Hematopoietic multipotent progenitor cell treated with erythropoietin and hydrocortisone succinate and interleukin-3 and kit ligand, for 15 days (in vitro differentiated cells): Measurements from ENCODE around the gene TP63.

ENCODE experiments used
- DNase-seq: peaks from one replicate; pipeline ENCODE4 v3.0.0-alpha.2; 2015; ENCODE audit warnings: low spot score

TP63 gene

GRCh38 chr3:189684317-189684716 lies 53.1 kb downstream of the TP63 start:
- DNase-seq: no peak

- no peak for DNase-seq
Observed at GRCh38 chr3:189685291-189685690, 54.1 kb downstream of the TP63 start.

- no peak for DNase-seq
Observed at GRCh38 chr3:189685860-189686259, 54.7 kb downstream of the TP63 start.

- no peak for DNase-seq
Observed at GRCh38 chr3:189687475-189687874, 56.3 kb downstream of the TP63 start.

- no peak for DNase-seq
Observed at GRCh38 chr3:189688262-189688661, 57.1 kb downstream of the TP63 start.

- DNase-seq: no peak
Observed at GRCh38 chr3:189689625-189690024, 58.4 kb downstream of the TP63 start.

- DNase-seq: no peak
Observed at GRCh38 chr3:189690237-189690636, 59.0 kb downstream of the TP63 start.

- no peak for DNase-seq
Observed at GRCh38 chr3:189690672-189691071, 59.5 kb downstream of the TP63 start.

- no peak for DNase-seq
Observed at GRCh38 chr3:189695400-189695799, 64.2 kb downstream of the TP63 start.

GRCh38 chr3:189698811-189699210 lies 67.6 kb downstream of the TP63 start:
- DNase-seq: no peak

GRCh38 chr3:189699885-189700284 lies 68.7 kb downstream of the TP63 start:
- no peak for DNase-seq

GRCh38 chr3:189702066-189702646 lies 71.0 kb downstream of the TP63 start:
- no peak for DNase-seq

GRCh38 chr3:189703865-189704264 lies 72.7 kb downstream of the TP63 start:
- no peak for DNase-seq

GRCh38 chr3:189708375-189708774 lies 77.2 kb downstream of the TP63 start:
- no peak for DNase-seq

GRCh38 chr3:189710620-189711402 lies 79.6 kb downstream of the TP63 start:
- DNase-seq: no peak

GRCh38 chr3:189712906-189713483 lies 81.8 kb downstream of the TP63 start:
- DNase-seq: no peak

- DNase-seq: no peak
Observed at GRCh38 chr3:189714991-189715961, 84.1 kb downstream of the TP63 start.

- no peak for DNase-seq
Observed at GRCh38 chr3:189718215-189718614, 87.0 kb downstream of the TP63 start.

GRCh38 chr3:189720736-189721417 lies 89.7 kb downstream of the TP63 start:
- DNase-seq: no peak

GRCh38 chr3:189721873-189722665 lies 90.9 kb downstream of the TP63 start:
- no peak for DNase-seq

GRCh38 chr3:189724356-189724755 lies 93.2 kb downstream of the TP63 start:
- no peak for DNase-seq
